ENCODE data around the gene TRDMT1.

The TRDMT1 gene

GRCh38 chr10:17225808-17226207 lies 24.3 kb upstream of the TRDMT1 start:
- no peak overlapping the region for H4K5ac ChIP-seq (ENCODE audit: low read length)
- peaks cover 1% of the 10 kb centered on the region for H3K36me3 ChIP-seq (ENCODE audit: control insufficient read depth, insufficient read depth, low read length)
- no peak overlapping the region for H2BK120ac ChIP-seq (ENCODE audit: low read depth, low read length)
- peaks cover 16% of the 10 kb centered on the region for H3K79me2 ChIP-seq (ENCODE audit: control insufficient read depth, insufficient read depth, low read length)
- WGBS (ENCODE audit: extremely low coverage, insufficient coverage, low lambda C conversion rate) = no CpG with 5 or more reads among the region's 4 CpGs
- H3K9ac ChIP-seq (ENCODE audit: low read length) = no peak overlapping the region
- no peak overlapping the region for H3K4me2 ChIP-seq (ENCODE audit: low read length)
- H3K56ac ChIP-seq (ENCODE audit: low read length) = no peak overlapping the region
- no peak overlapping the region for H3K18ac ChIP-seq (ENCODE audit: low read length)
- H3K4me3 ChIP-seq (ENCODE audit: low read length) = no peak overlapping the region
- H3K27ac ChIP-seq (ENCODE audit: low read depth, low read length) = no peak overlapping the region
- H2BK5ac ChIP-seq (ENCODE audit: low read length) = no peak overlapping the region
- H3K27me3 ChIP-seq (ENCODE audit: insufficient read depth, low read length, poor library complexity) = no peaks in the 10 kb centered on the region
- no peak overlapping the region for H2AK5ac ChIP-seq (ENCODE audit: low read length)
- H3K4me1 ChIP-seq (ENCODE audit: control insufficient read depth, low read depth, low read length) = peaks cover 8% of the 10 kb centered on the region
- H4K8ac ChIP-seq (ENCODE audit: low read depth, low read length) = no peak overlapping the region
- no peak overlapping the region for H3K4ac ChIP-seq (ENCODE audit: low read depth, low read length)
- DNase-seq = no peak
- H3K23ac ChIP-seq (ENCODE audit: low read length) = no peak overlapping the region
- H3K79me1 ChIP-seq (ENCODE audit: low read length) = peaks cover 6% of the 10 kb centered on the region
- H2BK15ac ChIP-seq (replicated peaks; ENCODE audit: low read depth) = no peak overlapping the region

DNA sequence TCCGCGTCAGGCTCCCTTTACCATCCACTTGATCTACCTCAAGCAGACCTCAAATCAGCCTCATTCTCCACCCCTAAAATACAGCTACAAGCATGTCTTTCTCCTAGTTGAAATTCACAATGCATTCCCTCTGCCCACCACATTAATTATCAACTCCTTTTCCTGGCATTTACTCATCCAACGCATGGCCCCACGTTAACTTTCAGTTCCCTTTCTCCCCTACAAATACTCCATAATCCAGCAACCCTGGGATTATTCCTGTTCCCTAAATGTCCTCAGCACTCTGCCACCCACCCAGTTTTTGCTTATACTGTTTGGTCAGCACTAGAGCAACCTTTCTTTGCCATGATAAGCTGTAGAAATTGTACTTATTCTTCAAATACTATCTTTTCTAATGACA lies 20.9 kb upstream of the TRDMT1 start:
- WGBS (ENCODE audit: extremely low coverage, insufficient coverage, low lambda C conversion rate) = no CpG with 5 or more reads among the region's 4 CpGs
- Histone ChIP-seq H2BK120ac (ENCODE audit: low read depth, low read length) (no peak overlapping the region), H2BK5ac (ENCODE audit: low read length) (no peak overlapping the region), H3K9ac (ENCODE audit: low read length) (no peak overlapping the region), H3K36me3 (ENCODE audit: control insufficient read depth, insufficient read depth, low read length) (no peaks in the 10 kb centered on the region), H3K56ac (ENCODE audit: low read length) (no peak overlapping the region), H3K27me3 (ENCODE audit: insufficient read depth, low read length, poor library complexity) (no peaks in the 10 kb centered on the region), H3K79me2 (ENCODE audit: control insufficient read depth, insufficient read depth, low read length) (no peaks in the 10 kb centered on the region), H3K4me2 (ENCODE audit: low read length) (no peak overlapping the region), H4K8ac (ENCODE audit: low read depth, low read length) (no peak overlapping the region), H3K23ac (ENCODE audit: low read length) (no peak overlapping the region), H3K27ac (ENCODE audit: low read depth, low read length) (no peak overlapping the region), H2AK5ac (ENCODE audit: low read length) (no peak overlapping the region), H3K4me3 (ENCODE audit: low read length) (no peak overlapping the region), H3K18ac (ENCODE audit: low read length) (no peak overlapping the region), H4K5ac (ENCODE audit: low read length) (no peak overlapping the region), H3K79me1 (ENCODE audit: low read length) (no peaks in the 10 kb centered on the region), H3K4ac (ENCODE audit: low read depth, low read length) (no peak overlapping the region), H3K4me1 (ENCODE audit: control insufficient read depth, low read depth, low read length) (peaks cover 5% of the 10 kb centered on the region), H2BK15ac (replicated peaks; ENCODE audit: low read depth) (no peak overlapping the region)
- DNase-seq = no peak

GRCh38 chr10:17220652-17221100 lies 19.2 kb upstream of the TRDMT1 start:
- Histone ChIP-seq H3K56ac (ENCODE audit: low read length) (no peak overlapping the region), H2BK120ac (ENCODE audit: low read depth, low read length) (no peak overlapping the region), H3K4me2 (ENCODE audit: low read length) (no peak overlapping the region), H3K79me2 (ENCODE audit: control insufficient read depth, insufficient read depth, low read length) (no peaks in the 10 kb centered on the region), H2AK5ac (ENCODE audit: low read length) (no peak overlapping the region), H2BK5ac (ENCODE audit: low read length) (no peak overlapping the region), H3K4me1 (ENCODE audit: control insufficient read depth, low read depth, low read length) (peaks cover 4% of the 10 kb centered on the region), H3K4ac (ENCODE audit: low read depth, low read length) (no peak overlapping the region), H3K27me3 (ENCODE audit: insufficient read depth, low read length, poor library complexity) (no peaks in the 10 kb centered on the region), H3K4me3 (ENCODE audit: low read length) (no peak overlapping the region), H3K27ac (ENCODE audit: low read depth, low read length) (no peak overlapping the region), H3K23ac (ENCODE audit: low read length) (no peak overlapping the region), H3K36me3 (ENCODE audit: control insufficient read depth, insufficient read depth, low read length) (no peaks in the 10 kb centered on the region), H3K18ac (ENCODE audit: low read length) (no peak overlapping the region), H3K79me1 (ENCODE audit: low read length) (no peaks in the 10 kb centered on the region), H4K8ac (ENCODE audit: low read depth, low read length) (no peak overlapping the region), H3K9ac (ENCODE audit: low read length) (no peak overlapping the region), H4K5ac (ENCODE audit: low read length) (no peak overlapping the region), H2BK15ac (replicated peaks; ENCODE audit: low read depth) (no peak overlapping the region)
- WGBS (ENCODE audit: extremely low coverage, insufficient coverage, low lambda C conversion rate) = no CpG with 5 or more reads among the region's 1 CpG
- no peak for DNase-seq

DNA sequence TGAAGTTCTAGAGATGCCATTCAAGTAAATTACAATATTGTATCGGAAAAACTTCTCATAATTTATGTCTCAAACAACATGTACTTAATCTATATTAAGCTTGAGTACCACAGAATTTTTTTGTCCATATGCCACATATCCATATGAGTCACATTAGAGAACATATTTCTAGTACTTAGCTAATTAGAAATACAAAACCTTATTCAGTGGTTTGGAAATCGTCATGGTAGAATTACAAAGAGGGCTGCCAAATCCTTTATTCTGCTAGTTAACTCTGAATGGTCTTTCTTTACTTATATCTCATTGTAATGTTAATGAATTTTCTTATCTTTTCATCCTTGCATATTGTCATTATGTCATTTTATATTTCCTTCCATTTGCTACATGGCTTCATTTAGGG lies 17.6 kb upstream of the TRDMT1 start:
- Histone ChIP-seq H3K23ac (ENCODE audit: low read length) (no peak overlapping the region), H3K79me2 (ENCODE audit: control insufficient read depth, insufficient read depth, low read length) (no peaks in the 10 kb centered on the region), H3K4me3 (ENCODE audit: low read length) (no peak overlapping the region), H4K8ac (ENCODE audit: low read depth, low read length) (no peak overlapping the region), H2AK5ac (ENCODE audit: low read length) (no peak overlapping the region), H3K4me2 (ENCODE audit: low read length) (no peak overlapping the region), H2BK120ac (ENCODE audit: low read depth, low read length) (no peak overlapping the region), H3K9ac (ENCODE audit: low read length) (no peak overlapping the region), H3K27ac (ENCODE audit: low read depth, low read length) (no peak overlapping the region), H2BK15ac (replicated peaks; ENCODE audit: low read depth) (no peak overlapping the region), H3K4me1 (ENCODE audit: control insufficient read depth, low read depth, low read length) (peaks cover 4% of the 10 kb centered on the region), H4K5ac (ENCODE audit: low read length) (no peak overlapping the region), H3K36me3 (ENCODE audit: control insufficient read depth, insufficient read depth, low read length) (no peaks in the 10 kb centered on the region), H3K4ac (ENCODE audit: low read depth, low read length) (no peak overlapping the region), H2BK5ac (ENCODE audit: low read length) (no peak overlapping the region), H3K18ac (ENCODE audit: low read length) (no peak overlapping the region), H3K27me3 (ENCODE audit: insufficient read depth, low read length, poor library complexity) (no peaks in the 10 kb centered on the region), H3K56ac (ENCODE audit: low read length) (no peak overlapping the region), H3K79me1 (ENCODE audit: low read length) (no peaks in the 10 kb centered on the region)
- no CpG with 5 or more reads among the region's 2 CpGs for WGBS (ENCODE audit: extremely low coverage, insufficient coverage, low lambda C conversion rate)
- no peak for DNase-seq

DNA sequence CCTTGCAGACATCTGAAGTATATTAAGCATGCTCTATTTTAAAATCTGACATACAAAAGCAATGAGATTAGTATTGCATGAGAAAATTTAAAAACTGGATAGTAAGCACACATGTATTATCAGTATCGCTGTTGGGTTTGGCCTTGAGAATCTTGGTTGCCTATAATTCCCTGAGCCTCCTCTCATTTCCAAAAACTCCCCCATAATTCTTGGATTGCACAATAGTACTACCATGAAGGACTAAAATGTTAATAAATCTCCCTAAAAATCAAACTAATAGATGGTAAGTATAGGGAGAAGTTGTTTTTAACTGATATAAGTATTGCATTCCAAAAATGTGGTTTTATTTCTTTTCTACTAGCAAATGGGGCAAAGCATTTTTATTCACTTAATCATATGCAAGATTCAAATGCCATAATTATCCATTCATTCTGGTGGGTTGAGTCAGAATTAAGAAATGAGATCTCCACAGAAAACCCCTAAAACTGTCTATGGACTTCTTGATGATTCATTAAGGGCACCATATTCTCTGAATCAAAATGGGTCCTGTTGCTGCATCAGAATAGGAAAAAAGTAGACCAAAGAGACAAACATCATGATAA lies 16.3 kb upstream of the TRDMT1 start:
- H2BK5ac ChIP-seq (ENCODE audit: low read length) = no peak overlapping the region
- no peak overlapping the region for H3K4me2 ChIP-seq (ENCODE audit: low read length)
- H3K79me1 ChIP-seq (ENCODE audit: low read length) = no peaks in the 10 kb centered on the region
- no peaks in the 10 kb centered on the region for H3K79me2 ChIP-seq (ENCODE audit: control insufficient read depth, insufficient read depth, low read length)
- no peak for DNase-seq
- H2BK120ac ChIP-seq (ENCODE audit: low read depth, low read length) = no peak overlapping the region
- H3K4me1 ChIP-seq (ENCODE audit: control insufficient read depth, low read depth, low read length) = peaks cover 4% of the 10 kb centered on the region
- no peak overlapping the region for H3K9ac ChIP-seq (ENCODE audit: low read length)
- no peak overlapping the region for H3K4ac ChIP-seq (ENCODE audit: low read depth, low read length)
- no peak overlapping the region for H4K5ac ChIP-seq (ENCODE audit: low read length)
- H3K27me3 ChIP-seq (ENCODE audit: insufficient read depth, low read length, poor library complexity) = no peaks in the 10 kb centered on the region
- H3K27ac ChIP-seq (ENCODE audit: low read depth, low read length) = no peak overlapping the region
- H4K8ac ChIP-seq (ENCODE audit: low read depth, low read length) = no peak overlapping the region
- H2AK5ac ChIP-seq (ENCODE audit: low read length) = no peak overlapping the region
- no peak overlapping the region for H3K18ac ChIP-seq (ENCODE audit: low read length)
- H3K4me3 ChIP-seq (ENCODE audit: low read length) = no peak overlapping the region
- no CpG with 5 or more reads among the region's 1 CpG for WGBS (ENCODE audit: extremely low coverage, insufficient coverage, low lambda C conversion rate)
- H3K56ac ChIP-seq (ENCODE audit: low read length) = no peak overlapping the region
- no peaks in the 10 kb centered on the region for H3K36me3 ChIP-seq (ENCODE audit: control insufficient read depth, insufficient read depth, low read length)
- H2BK15ac ChIP-seq (replicated peaks; ENCODE audit: low read depth) = no peak overlapping the region
- no peak overlapping the region for H3K23ac ChIP-seq (ENCODE audit: low read length)

GRCh38 chr10:17216901-17217395 lies 15.5 kb upstream of the TRDMT1 start:
- Histone ChIP-seq H2BK120ac (ENCODE audit: low read depth, low read length) (no peak overlapping the region), H3K56ac (ENCODE audit: low read length) (peak overlapping the region; percentile 67), H3K4ac (ENCODE audit: low read depth, low read length) (no peak overlapping the region), H3K79me2 (ENCODE audit: control insufficient read depth, insufficient read depth, low read length) (no peaks in the 10 kb centered on the region), H3K4me2 (ENCODE audit: low read length) (no peak overlapping the region), H3K79me1 (ENCODE audit: low read length) (no peaks in the 10 kb centered on the region), H4K8ac (ENCODE audit: low read depth, low read length) (no peak overlapping the region), H2BK15ac (replicated peaks; ENCODE audit: low read depth) (no peak overlapping the region), H3K9ac (ENCODE audit: low read length) (no peak overlapping the region), H3K4me3 (ENCODE audit: low read length) (no peak overlapping the region), H2AK5ac (ENCODE audit: low read length) (no peak overlapping the region), H3K23ac (ENCODE audit: low read length) (no peak overlapping the region), H3K27me3 (ENCODE audit: insufficient read depth, low read length, poor library complexity) (no peaks in the 10 kb centered on the region), H3K4me1 (ENCODE audit: control insufficient read depth, low read depth, low read length) (peaks cover 4% of the 10 kb centered on the region), H2BK5ac (ENCODE audit: low read length) (no peak overlapping the region), H3K27ac (ENCODE audit: low read depth, low read length) (peak overlapping the region; percentile 12), H3K18ac (ENCODE audit: low read length) (peak overlapping the region; percentile 39), H4K5ac (ENCODE audit: low read length) (no peak overlapping the region), H3K36me3 (ENCODE audit: control insufficient read depth, insufficient read depth, low read length) (no peaks in the 10 kb centered on the region)
- no CpG with 5 or more reads among the region's 6 CpGs for WGBS (ENCODE audit: extremely low coverage, insufficient coverage, low lambda C conversion rate)
- no peak for DNase-seq
